Tibial nerve (tissue), 4 donors: ENCODE data around the gene SH2B3.

Experiments
- EP300 ChIP-seq, 2 donors: sonication (generic); formaldehyde crosslinking; IDR thresholded peaks; one replicate each; pipeline ENCODE4 v1.6.1; 2017; ENCODE audit warnings: antibody characterized with exemption in 2 of 2, mild to moderate bottlenecking in 1 of 2
- POLR2A ChIP-seq, 2 donors: fragments of 450-650 bp; IDR thresholded peaks; one replicate each; pipeline ENCODE4 v1.6.1; 2017; ENCODE audit warnings: antibody characterized with exemption in 2 of 2, mild to moderate bottlenecking in 2 of 2, moderate library complexity in 2 of 2
- TF ChIP-seq, protein P1 (sequence below), 5 experiments: fragments of 200-600 bp in 3 of 5; fragments of 450-650 bp in 2 of 5; sonication (generic) in 3 of 5; IDR thresholded peaks; one replicate each; pipeline ENCODE4 v1.5.1; 2016 to 2019; ENCODE audit warnings: antibody characterized with exemption in 5 of 5, mild to moderate bottlenecking in 3 of 5, moderate library complexity in 2 of 5

DNA sequence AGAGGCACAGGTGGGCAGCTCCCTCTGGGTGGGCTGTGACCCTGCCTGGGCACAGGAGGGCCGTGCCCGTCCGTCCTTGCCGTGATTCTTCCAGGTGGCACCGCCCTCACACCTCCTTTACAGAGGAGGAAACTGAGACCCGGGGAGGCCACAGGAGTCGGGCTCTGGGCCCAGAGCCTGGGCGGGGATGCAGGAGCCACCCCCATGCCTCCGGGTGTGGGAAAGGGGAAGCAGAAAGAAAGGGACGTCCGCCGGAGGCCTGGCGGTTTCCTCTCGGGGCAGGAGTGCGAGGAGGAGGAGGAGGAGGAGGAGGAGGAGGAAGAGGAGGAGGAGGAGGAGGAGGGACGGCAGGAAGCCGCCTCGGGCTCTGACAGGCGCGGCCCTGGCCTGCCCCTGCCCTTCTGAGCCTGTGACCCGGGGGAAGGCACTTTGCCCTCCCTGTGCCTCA lies 23.0 kb downstream of the SH2B3 start:
- TF ChIP-seq, protein P1, sequence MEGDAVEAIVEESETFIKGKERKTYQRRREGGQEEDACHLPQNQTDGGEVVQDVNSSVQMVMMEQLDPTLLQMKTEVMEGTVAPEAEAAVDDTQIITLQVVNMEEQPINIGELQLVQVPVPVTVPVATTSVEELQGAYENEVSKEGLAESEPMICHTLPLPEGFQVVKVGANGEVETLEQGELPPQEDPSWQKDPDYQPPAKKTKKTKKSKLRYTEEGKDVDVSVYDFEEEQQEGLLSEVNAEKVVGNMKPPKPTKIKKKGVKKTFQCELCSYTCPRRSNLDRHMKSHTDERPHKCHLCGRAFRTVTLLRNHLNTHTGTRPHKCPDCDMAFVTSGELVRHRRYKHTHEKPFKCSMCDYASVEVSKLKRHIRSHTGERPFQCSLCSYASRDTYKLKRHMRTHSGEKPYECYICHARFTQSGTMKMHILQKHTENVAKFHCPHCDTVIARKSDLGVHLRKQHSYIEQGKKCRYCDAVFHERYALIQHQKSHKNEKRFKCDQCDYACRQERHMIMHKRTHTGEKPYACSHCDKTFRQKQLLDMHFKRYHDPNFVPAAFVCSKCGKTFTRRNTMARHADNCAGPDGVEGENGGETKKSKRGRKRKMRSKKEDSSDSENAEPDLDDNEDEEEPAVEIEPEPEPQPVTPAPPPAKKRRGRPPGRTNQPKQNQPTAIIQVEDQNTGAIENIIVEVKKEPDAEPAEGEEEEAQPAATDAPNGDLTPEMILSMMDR (IDR thresholded peaks at IDR 0.05), result no peak
- TF ChIP-seq POLR2A (IDR thresholded peaks at IDR 0.05) (no peak), EP300 (IDR thresholded peaks at IDR 0.05) (no peak)
